Measurements from ENCODE around the gene ZSWIM1.

Gene ZSWIM1

DNA sequence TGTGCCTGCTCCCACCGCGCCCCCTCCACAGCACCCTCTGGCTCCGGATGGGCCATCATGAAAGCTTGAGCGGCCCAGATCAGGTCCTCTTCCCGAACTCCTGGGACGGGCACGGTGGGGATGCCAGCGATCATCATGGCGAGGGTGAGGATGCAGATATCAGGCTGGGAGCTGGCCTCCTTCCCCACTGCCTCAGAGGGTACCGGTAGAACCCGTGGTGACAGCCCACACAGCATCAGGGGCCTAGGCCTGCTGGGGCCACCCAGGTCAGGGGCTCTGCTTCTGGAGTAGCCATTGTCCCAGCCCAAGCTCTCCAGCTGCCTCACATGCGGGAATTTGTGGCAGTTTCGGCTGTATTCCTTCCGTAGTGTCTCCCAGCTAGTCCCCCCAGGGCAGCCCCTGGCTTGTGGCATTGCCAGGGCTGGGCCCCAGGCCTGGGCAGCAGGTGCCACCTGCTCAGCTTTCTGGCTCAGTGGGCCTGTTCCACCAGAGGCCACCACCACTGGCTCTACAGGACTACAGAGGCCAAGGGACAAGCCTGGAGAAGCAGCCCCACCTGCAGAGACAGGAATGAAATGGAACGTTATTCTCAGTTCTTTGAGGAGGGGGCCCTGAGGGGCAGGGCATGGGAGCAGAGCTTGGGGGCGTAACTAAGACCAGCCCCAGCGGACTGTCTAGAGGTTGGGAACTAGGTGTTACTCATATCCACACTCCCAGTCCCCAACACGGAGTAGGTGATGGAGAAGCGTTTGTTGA, 5.7 kb downstream of the ZSWIM1 start:
- no peak for DNase-seq (ENCODE audit: low read depth)
- no peak overlapping the region for H3K4me3 ChIP-seq (ENCODE audit: control insufficient read depth, low read depth, low read length)
- TF ChIP-seq, protein P1, sequence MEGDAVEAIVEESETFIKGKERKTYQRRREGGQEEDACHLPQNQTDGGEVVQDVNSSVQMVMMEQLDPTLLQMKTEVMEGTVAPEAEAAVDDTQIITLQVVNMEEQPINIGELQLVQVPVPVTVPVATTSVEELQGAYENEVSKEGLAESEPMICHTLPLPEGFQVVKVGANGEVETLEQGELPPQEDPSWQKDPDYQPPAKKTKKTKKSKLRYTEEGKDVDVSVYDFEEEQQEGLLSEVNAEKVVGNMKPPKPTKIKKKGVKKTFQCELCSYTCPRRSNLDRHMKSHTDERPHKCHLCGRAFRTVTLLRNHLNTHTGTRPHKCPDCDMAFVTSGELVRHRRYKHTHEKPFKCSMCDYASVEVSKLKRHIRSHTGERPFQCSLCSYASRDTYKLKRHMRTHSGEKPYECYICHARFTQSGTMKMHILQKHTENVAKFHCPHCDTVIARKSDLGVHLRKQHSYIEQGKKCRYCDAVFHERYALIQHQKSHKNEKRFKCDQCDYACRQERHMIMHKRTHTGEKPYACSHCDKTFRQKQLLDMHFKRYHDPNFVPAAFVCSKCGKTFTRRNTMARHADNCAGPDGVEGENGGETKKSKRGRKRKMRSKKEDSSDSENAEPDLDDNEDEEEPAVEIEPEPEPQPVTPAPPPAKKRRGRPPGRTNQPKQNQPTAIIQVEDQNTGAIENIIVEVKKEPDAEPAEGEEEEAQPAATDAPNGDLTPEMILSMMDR (IDR thresholded peaks at IDR 0.05; ENCODE audit: control insufficient read depth, insufficient read depth, low read depth, low read length, missing control alignments): no peak

DNA sequence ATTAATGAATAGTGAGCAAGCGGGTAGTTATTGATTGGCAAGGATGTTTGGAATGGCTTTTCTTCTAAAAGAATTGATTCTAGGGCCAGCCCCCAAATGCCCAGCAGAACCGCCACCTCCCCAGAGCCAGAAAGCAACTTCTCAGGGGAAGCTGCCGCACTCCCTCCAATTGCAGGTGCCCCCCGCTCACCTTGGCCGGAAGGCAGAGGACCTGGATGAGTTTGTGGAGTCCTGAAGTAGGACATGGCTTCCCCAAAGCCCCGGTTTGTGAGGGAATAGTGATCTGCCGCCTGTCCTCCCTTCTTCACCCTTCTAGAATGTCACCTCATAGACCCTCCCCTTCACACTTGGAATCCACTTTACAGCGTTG, 6.3 kb downstream of the ZSWIM1 start, which contains the start of gene SPATA25:
Gene SPATA25 (minus strand): TSS at position 277 of the 370 bp plus-strand sequence. CDS start 32 bp downstream, at position 245.
- no peak within 1 kb of the TSS for H3K4me3 ChIP-seq (ENCODE audit: control insufficient read depth, low read depth, low read length)
- DNase-seq (ENCODE audit: low read depth): no peak
- TF ChIP-seq, protein P1 (IDR thresholded peaks at IDR 0.05; ENCODE audit: control insufficient read depth, insufficient read depth, low read depth, low read length, missing control alignments): no peak

DNA sequence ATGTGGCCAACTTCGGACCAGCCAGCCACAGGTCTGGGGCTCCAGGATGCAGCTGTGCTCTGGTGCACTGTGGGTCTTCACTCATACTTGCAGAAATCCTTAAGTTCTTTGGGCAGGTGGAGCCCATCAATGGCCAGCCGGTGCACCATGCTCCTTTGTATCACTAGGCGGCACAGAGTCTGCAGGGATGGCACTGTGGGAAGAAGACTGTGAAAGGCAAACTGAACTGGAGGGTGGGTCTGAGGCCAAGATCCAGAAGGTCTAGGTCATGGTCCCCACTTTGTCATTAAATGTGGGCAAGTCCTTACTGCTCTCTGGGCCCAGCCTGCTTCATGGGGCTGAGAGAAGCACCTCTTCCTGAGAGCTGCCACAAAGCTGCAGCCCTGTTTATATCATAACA, 7.7 kb downstream of the ZSWIM1 start:
- H3K4me3 ChIP-seq (ENCODE audit: control insufficient read depth, low read depth, low read length): no peak overlapping the region
- no peak for DNase-seq (ENCODE audit: low read depth)
- TF ChIP-seq, protein P1 (IDR thresholded peaks at IDR 0.05; ENCODE audit: control insufficient read depth, insufficient read depth, low read depth, low read length, missing control alignments): no peak

DNA sequence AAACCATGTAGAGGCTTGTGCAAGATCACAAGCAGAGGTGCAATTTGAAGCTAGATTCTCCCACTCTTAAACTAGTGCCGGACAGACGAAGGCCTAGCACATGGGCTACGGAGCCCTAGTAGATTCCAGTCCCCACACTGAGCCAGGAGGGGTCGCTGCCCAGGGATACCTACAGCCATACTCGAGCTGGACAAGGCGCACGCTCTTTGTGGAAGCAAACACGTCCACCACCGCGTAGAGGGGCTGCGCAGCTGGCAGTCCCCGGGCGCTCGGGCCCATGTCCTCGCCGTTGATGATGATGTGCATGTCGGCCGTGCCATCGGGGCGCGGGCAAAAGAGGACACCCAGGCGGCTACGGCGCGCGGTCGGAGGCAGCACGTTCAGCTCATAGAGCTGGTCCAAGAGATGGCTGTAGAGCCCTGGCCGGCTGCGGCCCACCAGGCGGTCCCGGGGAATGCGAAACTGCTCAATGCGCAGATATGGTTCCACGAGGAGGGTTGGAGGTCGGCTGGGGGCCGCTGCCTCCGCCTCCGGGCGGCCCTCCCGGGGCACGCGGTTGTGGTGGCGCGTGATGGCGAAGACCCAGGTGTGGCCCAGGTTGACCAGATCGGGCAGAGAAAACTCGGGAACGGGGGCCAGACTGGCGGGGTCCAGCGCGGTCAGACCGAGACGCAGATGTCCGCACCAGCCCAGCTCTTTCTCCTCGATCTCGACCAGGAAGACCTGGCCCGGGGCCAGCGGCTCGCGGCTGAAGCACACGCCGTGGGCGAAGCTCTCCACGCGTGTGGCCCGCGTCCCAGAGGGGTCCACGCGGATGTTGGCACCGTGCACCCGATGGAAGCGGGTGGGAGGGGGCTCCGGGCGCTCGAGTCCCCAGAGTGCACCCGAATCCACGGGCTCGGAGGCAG, 9.3 kb downstream of the ZSWIM1 start:
- TF ChIP-seq, protein P1 (IDR thresholded peaks at IDR 0.05; ENCODE audit: control insufficient read depth, insufficient read depth, low read depth, low read length, missing control alignments): peak; percentile 74
- DNase-seq (ENCODE audit: low read depth): no peak
- H3K4me3 ChIP-seq (ENCODE audit: control insufficient read depth, low read depth, low read length): peak overlapping the region; percentile 65

DNA sequence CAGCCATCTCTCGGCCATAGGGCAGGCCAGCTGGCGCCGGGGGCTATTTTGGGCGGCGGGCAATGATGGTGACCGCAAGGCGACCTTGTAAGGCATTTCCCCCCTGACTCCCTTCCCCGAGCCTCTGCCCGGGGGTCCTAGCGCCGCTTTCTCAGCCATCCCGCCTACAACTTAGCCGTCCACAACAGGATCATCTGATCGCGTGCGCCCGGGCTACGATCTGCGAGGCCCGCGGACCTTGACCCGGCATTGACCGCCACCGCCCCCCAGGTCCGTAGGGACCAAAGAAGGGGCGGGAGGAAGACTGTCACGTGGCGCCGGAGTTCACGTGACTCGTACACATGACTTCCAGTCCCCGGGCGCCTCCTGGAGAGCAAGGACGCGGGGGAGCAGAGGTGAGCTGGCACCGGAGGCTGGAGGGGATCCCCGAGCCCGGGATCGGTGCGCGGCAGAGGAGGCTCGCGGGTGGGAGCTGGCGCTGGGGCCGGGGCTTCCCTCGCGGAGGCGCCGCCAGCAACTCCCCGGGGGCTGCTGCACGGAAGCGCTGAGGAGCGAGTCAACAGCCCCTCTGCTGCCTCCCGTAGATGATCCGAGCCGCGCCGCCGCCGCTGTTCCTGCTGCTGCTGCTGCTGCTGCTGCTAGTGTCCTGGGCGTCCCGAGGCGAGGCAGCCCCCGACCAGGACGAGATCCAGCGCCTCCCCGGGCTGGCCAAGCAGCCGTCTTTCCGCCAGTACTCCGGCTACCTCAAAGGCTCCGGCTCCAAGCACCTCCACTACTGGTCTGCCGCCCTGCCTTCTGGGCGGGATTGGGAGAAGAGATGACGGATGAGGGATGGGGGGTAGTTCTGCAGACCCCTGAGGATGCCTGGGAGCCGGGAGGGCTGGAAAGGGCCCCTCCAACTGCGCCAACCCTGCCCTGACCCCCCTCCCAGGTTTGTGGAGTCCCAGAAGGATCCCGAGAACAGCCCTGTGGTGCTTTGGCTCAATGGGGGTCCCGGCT, 10.3 kb downstream of the ZSWIM1 start, which contains the start of the genes CTSA and NEURL2:
Gene CTSA (plus strand): TSS at position 351 of the 999 bp plus-strand sequence. CDS start 234 bp downstream, at position 585.
Gene NEURL2 (minus strand): TSS at position 224 of the 999 bp plus-strand sequence. CDS start 217 bp downstream, at position 7.
- peak within 1 kb of the TSS; percentile 65 for H3K4me3 ChIP-seq (ENCODE audit: control insufficient read depth, low read depth, low read length)
- DNase-seq (ENCODE audit: low read depth): peak; percentile 62
- TF ChIP-seq, protein P1 (IDR thresholded peaks at IDR 0.05; ENCODE audit: control insufficient read depth, insufficient read depth, low read depth, low read length, missing control alignments): peak; percentile 4
